GM23338 (cell line): ENCODE results near the gene ZNF101. TPM values are rescaled to one million over a fixed set of nuclear protein-coding genes. Genes with fewer than 3 reads are reported as not detected.

ENCODE experiments used
- ATAC-seq: fragments of 200-7000 bp; cut with Tn5 transposase; 3 replicates; pipeline ENCODE4 v1.9.1; 2020
- DNase-seq: peaks from one replicate; pipeline ENCODE4 v3.0.0-alpha.2; 2015; ENCODE audit warnings: low spot score
- H2AFZ ChIP-seq: fragments of 200-600 bp; sonication (generic); 2 replicates; pipeline ENCODE4 v1.8.0; 2016; ENCODE audit warnings: antibody characterized with exemption, mild to moderate bottlenecking, moderate library complexity
- H3F3A ChIP-seq: fragments of 200-600 bp; sonication (generic); replicated peaks from 2 replicates; pipeline ENCODE4 v1.8.0; 2017; ENCODE audit warnings: antibody characterized with exemption, mixed run types, low read depth
- H3K27ac ChIP-seq: fragments of 200-600 bp; sonication (generic); 2 replicates; pipeline ENCODE4 v1.6.1; 2016; ENCODE audit warnings: low read depth
- H3K27me3 ChIP-seq: fragments of 200-600 bp; sonication (generic); 2 replicates; pipeline ENCODE4 v1.8.0; 2016; ENCODE audit warnings: mild to moderate bottlenecking, mixed run types, moderate library complexity; ENCODE audit not compliant: insufficient read depth
- H3K36me3 ChIP-seq: fragments of 200-600 bp; sonication (generic); 2 replicates; pipeline ENCODE4 v1.8.0; 2016; ENCODE audit warnings: mild to moderate bottlenecking; ENCODE audit not compliant: insufficient read depth
- H3K4me1 ChIP-seq: fragments of 200-600 bp; sonication (generic); 2 replicates; pipeline ENCODE4 v1.8.0; 2016; ENCODE audit warnings: mild to moderate bottlenecking, moderate library complexity; ENCODE audit not compliant: insufficient read depth
- H3K4me2 ChIP-seq: fragments of 200-600 bp; sonication (generic); 2 replicates; pipeline ENCODE4 v1.7.1; 2017; ENCODE audit warnings: mixed run types
- H3K4me3 ChIP-seq: fragments of 200-600 bp; sonication (generic); 2 replicates; pipeline ENCODE4 v1.6.1; 2016; ENCODE audit warnings: mixed run types
- H3K79me2 ChIP-seq: fragments of 200-600 bp; sonication (generic); replicated peaks from 2 replicates; pipeline ENCODE4 v1.8.0; 2017; ENCODE audit warnings: mild to moderate bottlenecking; ENCODE audit not compliant: insufficient read depth
- H3K9me2 ChIP-seq: fragments of 200-600 bp; sonication (generic); 2 replicates; pipeline ENCODE4 v1.8.0; 2017; ENCODE audit not compliant: insufficient read depth
- H4K20me1 ChIP-seq: fragments of 200-600 bp; sonication (generic); replicated peaks from 2 replicates; pipeline ENCODE4 v1.8.0; 2017; ENCODE audit warnings: mild to moderate bottlenecking; ENCODE audit not compliant: insufficient read depth
- H3K27ac Mint-ChIP-seq: 2 replicates; pipeline ENCODE4 v1.8.0; 2020; ENCODE audit warnings: inconsistent platforms, mild to moderate bottlenecking, moderate library complexity, mixed read lengths
- H3K27me3 Mint-ChIP-seq: 3 replicates; pipeline ENCODE4 v1.8.0; 2022; ENCODE audit warnings: low read depth, mild to moderate bottlenecking, moderate library complexity, mixed read lengths, inconsistent platforms; ENCODE audit not compliant: insufficient read depth, poor library complexity
- H3K36me3 Mint-ChIP-seq: 3 replicates; pipeline ENCODE4 v1.8.0; 2021; ENCODE audit warnings: low read depth, mild to moderate bottlenecking, inconsistent platforms, moderate library complexity, mixed read lengths
- H3K4me1 Mint-ChIP-seq: 3 replicates; pipeline ENCODE4 v1.8.0; 2020; ENCODE audit warnings: mild to moderate bottlenecking, inconsistent platforms, mixed read lengths
- H3K4me3 Mint-ChIP-seq: 3 replicates; pipeline ENCODE4 v1.8.0; 2021; ENCODE audit warnings: moderate library complexity, mild to moderate bottlenecking, inconsistent platforms, mixed read lengths
- H3K9me3 Mint-ChIP-seq: 3 replicates; pipeline ENCODE4 v1.8.0; 2020; ENCODE audit warnings: moderate library complexity, mild to moderate bottlenecking, inconsistent platforms, mixed read lengths
- CREB1 ChIP-seq: fragments of 250-450 bp; sonication (Bioruptor Pico); IDR thresholded peaks from 2 replicates; pipeline ENCODE4 v1.5.0; 2020; ENCODE audit warnings: low read depth, mild to moderate bottlenecking, moderate library complexity
- CTCF ChIP-seq, 2 experiments: fragments of 200-600 bp in 1 of 2; sonication (generic) in 1 of 2; conservative IDR thresholded peaks; 2 replicates each; pipeline versions ENCODE4 v1.5.1 to v1.6.1; 2016 to 2017; ENCODE audit warnings: antibody characterized with exemption in 2 of 2, low read depth in 2 of 2, mild to moderate bottlenecking in 2 of 2, moderate library complexity in 1 of 2
- ETS1 ChIP-seq: IDR thresholded peaks from 2 replicates; pipeline ENCODE4 v1.6.1; 2016; ENCODE audit warnings: antibody characterized with exemption
- EZH2 ChIP-seq: fragments of 200-600 bp; sonication (generic); IDR thresholded peaks from one replicate; pipeline ENCODE4 v1.8.0; 2017; ENCODE audit warnings: antibody characterized with exemption, mild to moderate bottlenecking, low read depth; ENCODE audit not compliant: unreplicated experiment
- EZH2phosphoT487 ChIP-seq: fragments of 200-600 bp; sonication (generic); IDR thresholded peaks from one replicate; pipeline ENCODE4 v1.8.1; 2018; ENCODE audit warnings: antibody characterized with exemption; ENCODE audit not compliant: unreplicated experiment
- NANOG ChIP-seq: IDR thresholded peaks from 2 replicates; pipeline ENCODE4 v1.6.1; 2016; ENCODE audit warnings: antibody characterized with exemption, borderline replicate concordance
- POLR2AphosphoS5 ChIP-seq: IDR thresholded peaks from 2 replicates; pipeline ENCODE4 v1.6.1; 2016; ENCODE audit warnings: antibody characterized with exemption, low read depth
- REST ChIP-seq: IDR thresholded peaks from one replicate; pipeline ENCODE4 v1.6.1; 2018; ENCODE audit warnings: antibody characterized with exemption; ENCODE audit not compliant: unreplicated experiment
- STAT1 ChIP-seq: IDR thresholded peaks from one replicate; pipeline ENCODE4 v1.6.1; 2016; ENCODE audit warnings: antibody characterized with exemption; ENCODE audit not compliant: unreplicated experiment
- ZNF462 ChIP-seq: fragments of 250-450 bp; sonication (Bioruptor Pico); IDR thresholded peaks from 2 replicates; pipeline ENCODE4 v1.5.0; 2020; ENCODE audit warnings: mild to moderate bottlenecking, moderate library complexity
- polyA plus RNA-seq: library from polyadenylated mRNA; unstranded; fragments of >200 nt; fragmentation: Nextera tagmentation; extraction: Ambion mirVana; gene quantifications from 2 replicates; pipeline ENCODE4 v1.2.1, GENCODE V29; 2016
- total RNA-seq: library from RNA; depleted of rRNA; stranded (reverse); fragments of >200 nt; shearing (Covaris generic); gene quantifications from 2 replicates; pipeline ENCODE4 v1.2.3, GENCODE V29; 2014

Gene ZNF101
- total and polyA plus RNA-seq, 2 experiments from 2014 or later = 46.4 to 47.9 TPM

- H3K27ac Mint-ChIP-seq = no peak overlapping the region
- H3K4me1 ChIP-seq = no peaks in the 10 kb centered on the region
- no peak overlapping the region for H3K4me3 Mint-ChIP-seq
- H4K20me1 ChIP-seq = peaks cover 5% of the 10 kb centered on the region; the same call in 1 of the 2 replicates
- no peak overlapping the region for H3K4me2 ChIP-seq
- H3K36me3 ChIP-seq = peaks cover 8% of the 10 kb centered on the region; the same call in 1 of the 2 replicates
- peak overlapping the region; percentile 39; the same call in 1 of the 2 replicates for H3K27ac ChIP-seq
- DNase-seq (no peak), ATAC-seq (no peak)
- H3K9me3 Mint-ChIP-seq = peaks cover 6% of the 10 kb centered on the region
- no peak overlapping the region for H3K4me3 ChIP-seq
- TF ChIP-seq POLR2AphosphoS5 (no peak), REST (no peak), EZH2 (no peak), CTCF (conservative IDR thresholded peaks at IDR 0.05; ENCODE audit: low read depth in 2 of 2) (no peak), STAT1 (no peak), CREB1 (CRISPR knock-in tag) (no peak), ETS1 (no peak), NANOG (no peak), ZNF462 (CRISPR knock-in tag) (no peak), EZH2phosphoT487 (no peak)
- H2AFZ ChIP-seq = no peak overlapping the region
- 0 out of 2 replicates have a peak, but pooled peaks cover 6% of the 10 kb centered on the region for H3F3A ChIP-seq
- H3K27me3 ChIP-seq = no peaks in the 10 kb centered on the region
- H3K36me3 Mint-ChIP-seq = peaks cover 36% of the 10 kb centered on the region
- no peaks in the 10 kb centered on the region for H3K9me2 ChIP-seq
- no peaks in the 10 kb centered on the region for H3K79me2 ChIP-seq
- H3K27me3 Mint-ChIP-seq = peaks cover 3% of the 10 kb centered on the region
- no peaks in the 10 kb centered on the region for H3K4me1 Mint-ChIP-seq
These were observed 17.9 kb downstream of the ZNF101 start for GRCh38 chr19:19686580-19686979.
